HG02938 (cell line): ENCODE data around the gene LLPH.

Experiments used
- ATAC-seq: cut with Tn5 transposase; IDR thresholded peaks from one replicate; pipeline ENCODE4 v1.9.1; 2021; ENCODE audit warnings: mild to moderate bottlenecking, moderate library complexity; ENCODE audit not compliant: unreplicated experiment

Gene LLPH

DNA sequence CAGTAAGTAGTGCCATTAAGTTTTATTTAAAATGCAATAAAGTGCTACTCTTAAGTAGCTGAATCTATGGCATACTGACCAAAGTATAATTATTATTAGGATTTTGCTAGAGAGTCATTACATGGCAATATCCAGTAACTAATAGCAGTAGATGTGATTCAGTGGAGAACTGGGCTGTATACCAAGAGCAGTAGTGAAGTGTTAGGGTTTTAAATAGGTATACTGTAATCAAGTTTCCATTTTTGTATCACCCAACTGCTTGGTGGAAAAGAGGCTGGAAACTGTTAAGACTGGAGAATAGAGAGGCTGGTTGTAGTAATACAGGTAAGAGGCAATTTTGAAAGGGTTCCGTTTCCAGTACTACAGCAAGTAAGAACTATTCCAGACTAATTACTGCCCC lies 13.3 kb upstream of the LLPH start:
- no peak for ATAC-seq

- no peak for ATAC-seq
These were observed 12.3 kb upstream of the LLPH start for GRCh38 chr12:66142826-66143225.

GRCh38 chr12:66141299-66141698 lies 10.7 kb upstream of the LLPH start:
- no peak for ATAC-seq

- no peak for ATAC-seq
These were observed 10.2 kb upstream of the LLPH start for GRCh38 chr12:66140731-66141130.

DNA sequence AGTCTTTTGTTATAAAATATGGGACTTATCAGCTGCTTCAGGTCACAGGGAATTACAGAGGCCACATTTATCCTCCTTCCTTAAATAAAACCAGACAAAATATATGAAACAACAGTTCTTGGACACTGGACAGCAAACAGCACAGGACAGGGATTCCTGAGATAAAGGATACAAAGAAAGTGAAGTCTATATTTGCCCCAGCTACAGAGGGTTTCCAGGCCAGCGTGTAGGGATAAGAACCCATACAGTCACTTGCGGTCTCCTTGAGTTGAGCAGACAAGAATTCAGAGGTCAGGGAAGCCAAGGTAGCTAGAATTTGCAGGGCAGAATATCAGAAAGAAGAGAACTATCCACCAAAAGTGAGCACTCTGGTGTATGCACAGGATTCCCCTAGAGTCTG lies 8.8 kb upstream of the LLPH start:
- no peak for ATAC-seq

GRCh38 chr12:66137937-66138336 lies 7.4 kb upstream of the LLPH start:
- ATAC-seq: no peak

GRCh38 chr12:66132408-66132807 lies 1.9 kb upstream of the LLPH start:
- ATAC-seq: no peak

GRCh38 chr12:66131067-66131688 lies 628 bp upstream of the LLPH start:
- ATAC-seq: no peak

- peak; percentile 2 for ATAC-seq
These were observed 650 bp downstream of the LLPH start for GRCh38 chr12:66129934-66130266.

GRCh38 chr12:66127650-66128049 lies 2.9 kb downstream of the LLPH start:
- no peak for ATAC-seq

GRCh38 chr12:66120477-66120876 lies 10.1 kb downstream of the LLPH start:
- ATAC-seq: no peak

- ATAC-seq: peak; percentile 63
These were observed 10.7 kb downstream of the LLPH start for GRCh38 chr12:66119870-66120241.

DNA sequence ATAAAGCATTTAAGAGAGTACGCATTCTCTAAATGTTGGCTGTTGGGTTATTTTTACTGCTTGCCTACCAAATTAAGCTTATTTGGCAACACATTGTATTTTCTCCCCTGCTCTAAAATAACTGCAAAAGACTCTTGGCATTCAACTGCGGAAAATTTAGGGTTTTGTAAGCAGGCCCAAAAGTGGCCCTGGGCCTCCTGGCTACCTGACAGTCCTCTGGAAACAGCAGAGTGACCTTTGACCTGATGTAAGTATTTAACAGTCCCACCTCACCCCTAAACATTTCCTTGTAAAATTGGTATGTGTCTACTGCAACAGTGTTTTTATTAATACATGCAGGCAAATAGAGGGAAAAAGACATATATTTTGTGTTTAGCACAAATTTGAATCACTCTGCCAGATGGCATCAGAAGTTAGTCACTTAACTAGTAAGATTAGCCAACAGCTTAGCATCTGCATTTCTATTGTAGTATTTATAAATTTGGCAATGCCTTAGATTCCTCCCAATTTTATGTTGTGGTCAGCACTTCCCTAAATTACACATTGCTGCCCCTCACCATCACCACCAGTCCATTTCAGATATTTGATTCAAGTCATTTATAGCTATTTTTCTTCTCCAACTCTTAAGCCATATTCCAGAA lies 11.2 kb downstream of the LLPH start:
- no peak for ATAC-seq

DNA sequence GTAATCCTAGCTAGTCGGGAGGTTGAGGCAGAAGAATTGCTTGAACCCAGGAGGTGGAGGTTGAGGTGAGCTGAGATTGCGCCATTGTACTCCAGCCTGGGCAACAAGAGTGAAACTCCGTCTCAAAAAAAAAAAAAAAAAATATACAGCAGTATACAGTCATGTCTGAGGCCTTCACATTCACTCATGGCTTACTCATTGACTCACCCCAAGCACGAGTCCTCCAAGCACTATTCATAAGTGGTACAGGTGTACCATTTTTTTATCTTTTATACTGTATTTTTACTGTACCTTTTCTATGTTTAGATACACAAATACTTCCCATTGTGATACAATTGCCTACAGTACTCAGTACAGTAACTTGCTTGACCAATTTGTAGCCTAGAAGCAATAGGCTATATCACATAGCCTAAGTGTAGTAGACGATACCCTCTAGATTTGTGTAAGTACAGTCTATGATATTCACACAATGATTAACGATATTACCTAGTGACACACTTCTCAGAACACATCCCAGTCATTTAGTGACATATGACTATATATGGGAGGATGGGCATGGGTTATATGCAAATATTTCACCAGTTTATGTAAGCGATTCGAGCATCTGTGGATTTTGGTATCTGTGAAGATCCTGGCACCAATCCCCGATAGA lies 12.2 kb downstream of the LLPH start:
- ATAC-seq: peak; percentile 52

DNA sequence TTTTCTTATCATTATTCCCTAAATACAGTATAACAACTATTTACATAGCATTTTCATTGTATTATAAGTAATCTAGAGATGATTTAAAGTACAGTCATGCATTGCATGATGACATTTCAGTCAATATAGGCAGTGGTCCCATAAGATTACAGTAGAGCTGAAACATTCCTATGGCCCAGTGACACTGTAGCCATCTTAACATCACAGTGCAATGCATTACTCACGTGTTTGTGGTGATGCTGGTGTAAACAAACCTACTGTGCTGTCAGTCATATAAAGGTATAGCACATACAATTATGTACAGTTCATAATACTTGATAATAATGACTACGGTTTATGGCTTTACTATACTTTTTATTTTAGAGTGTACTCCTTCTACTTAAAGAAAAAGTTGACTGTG lies 13.3 kb downstream of the LLPH start:
- no peak for ATAC-seq

DNA sequence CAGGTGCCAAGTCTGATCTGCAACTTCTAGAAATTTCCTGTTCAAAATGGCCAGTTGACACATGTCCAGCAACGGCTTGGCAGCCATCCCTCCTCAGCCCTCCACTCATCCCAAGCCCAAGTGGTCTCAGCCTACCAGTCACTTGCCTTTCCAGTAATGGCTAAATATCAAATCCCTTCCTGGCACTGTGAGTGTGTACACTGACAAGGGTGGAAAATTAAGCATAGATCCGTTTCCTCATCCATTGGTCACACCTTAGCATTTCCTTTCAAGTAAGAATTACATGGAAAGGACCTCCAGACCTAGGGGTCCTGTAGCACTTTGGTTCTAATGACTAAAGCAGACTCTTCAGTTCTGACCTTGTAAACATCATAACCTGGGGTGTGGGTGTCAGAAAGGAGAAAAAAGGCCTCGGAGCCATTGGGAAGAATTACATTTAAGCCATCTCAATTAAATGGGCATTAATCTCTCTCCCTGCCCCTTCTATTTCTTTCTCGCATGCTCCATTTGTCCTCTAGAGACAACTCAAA lies 15.4 kb downstream of the LLPH start:
- ATAC-seq: no peak

- ATAC-seq: no peak
These were observed 17.1 kb downstream of the LLPH start for GRCh38 chr12:66113471-66113870.

GRCh38 chr12:66111605-66112004 lies 18.9 kb downstream of the LLPH start:
- no peak for ATAC-seq

- ATAC-seq: no peak
These were observed 21.5 kb downstream of the LLPH start for GRCh38 chr12:66109056-66109455.

DNA sequence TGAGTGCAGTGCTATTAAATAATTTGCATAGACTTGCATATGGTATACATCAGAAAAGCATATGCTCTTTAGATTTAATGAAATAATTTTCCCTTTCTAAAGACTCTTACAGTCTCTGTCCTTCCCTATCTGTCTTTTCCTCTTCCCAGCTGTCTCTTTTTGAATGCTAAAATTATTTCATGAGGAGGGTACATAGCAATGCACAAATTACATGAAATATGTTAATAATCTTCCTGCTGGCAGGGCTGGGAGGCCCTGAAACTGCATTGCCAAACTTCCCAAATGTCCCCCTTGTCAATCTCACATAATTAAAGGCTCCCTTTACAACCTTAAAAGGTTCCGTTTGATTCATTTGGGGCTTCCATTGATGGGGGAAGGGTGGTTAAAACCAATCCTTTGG lies 22.2 kb downstream of the LLPH start:
- no peak for ATAC-seq

DNA sequence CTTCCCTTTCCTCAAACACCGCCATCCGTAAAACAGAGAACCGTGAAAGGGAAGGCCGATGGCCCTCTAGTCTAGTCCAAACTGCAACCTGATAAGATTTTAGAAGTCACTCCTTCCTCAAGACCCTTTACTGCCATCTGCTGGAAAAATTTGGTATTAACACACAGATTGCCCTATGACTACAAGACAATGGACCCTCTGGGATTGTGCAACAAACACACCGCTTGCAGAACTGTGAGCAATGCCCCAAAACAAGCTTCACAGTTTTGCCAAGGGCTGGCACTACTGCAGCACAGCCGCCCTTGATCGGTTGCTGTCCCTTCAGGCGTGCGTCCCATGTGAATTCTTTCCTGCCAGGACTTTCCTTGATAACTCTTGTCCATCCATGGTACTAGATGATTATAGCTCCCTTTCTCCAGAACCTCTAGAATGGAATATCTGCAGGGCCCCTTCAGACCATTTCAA lies 23.1 kb downstream of the LLPH start:
- ATAC-seq: peak; percentile 92
